Activated CD8-positive, alpha-beta memory T cell treated with anti-CD3 and anti-CD28 coated beads for 48 hours (primary cell): Measurements from ENCODE around the gene CD200R1.
"Not testable (repeated sequence)": the region's sequence is repeated elsewhere in the genome, so short reads cannot be mapped to it uniquely, and the experiment has no call there.

Experiments
- DNase-seq, 3 experiments: peaks; one replicate each; pipeline ENCODE4 v3.0.0-alpha.2; 2020; ENCODE audit warnings: low read depth in 2 of 3, low spot score in 2 of 3

CD200R1 gene

GRCh38 chr3:112974178-112974517 is 755 bp downstream of the CD200R1 start:
- no peak for DNase-seq

- DNase-seq, result no peak
These were observed 1.4 kb downstream of the CD200R1 start for GRCh38 chr3:112973325-112974177.

GRCh38 chr3:112972158-112972557 is 2.7 kb downstream of the CD200R1 start:
- DNase-seq, result no peak

GRCh38 chr3:112967828-112968227 is 7.1 kb downstream of the CD200R1 start:
- no peak for DNase-seq

- DNase-seq, result no peak
These were observed 7.5 kb downstream of the CD200R1 start for GRCh38 chr3:112967425-112967824.

- no peak for DNase-seq
These were observed 8.3 kb downstream of the CD200R1 start for GRCh38 chr3:112966633-112967032.

- no peak for DNase-seq
These were observed 9.2 kb downstream of the CD200R1 start for GRCh38 chr3:112965656-112966055.

GRCh38 chr3:112963683-112964082 is 11.2 kb downstream of the CD200R1 start:
- DNase-seq, result no peak

- DNase-seq, result no peak
These were observed 15.9 kb downstream of the CD200R1 start for GRCh38 chr3:112958811-112959560.

- DNase-seq, result no peak
These were observed 18.6 kb downstream of the CD200R1 start for GRCh38 chr3:112956351-112956750.

GRCh38 chr3:112948346-112948838 is 26.5 kb downstream of the CD200R1 start:
- no peak for DNase-seq

GRCh38 chr3:112931736-112932521 is 43.0 kb downstream of the CD200R1 start:
- DNase-seq, result no peak

- DNase-seq, result no peak
These were observed 44.1 kb downstream of the CD200R1 start for GRCh38 chr3:112930771-112931170.

GRCh38 chr3:112925969-112926368 is 48.9 kb downstream of the CD200R1 start:
- DNase-seq, result no peak

GRCh38 chr3:112925560-112925959 is 49.3 kb downstream of the CD200R1 start:
- no peak for DNase-seq

GRCh38 chr3:112919541-112919940 is 55.4 kb downstream of the CD200R1 start:
- not testable (repeated sequence) for DNase-seq

- no peak for DNase-seq
These were observed 66.7 kb downstream of the CD200R1 start for GRCh38 chr3:112908252-112908651.

- DNase-seq, result no peak
These were observed 70.1 kb downstream of the CD200R1 start for GRCh38 chr3:112904786-112905185.

GRCh38 chr3:112900113-112900512 is 74.8 kb downstream of the CD200R1 start:
- no peak for DNase-seq

GRCh38 chr3:112897791-112898190 is 77.1 kb downstream of the CD200R1 start:
- DNase-seq, result no peak

GRCh38 chr3:112894258-112894657 is 80.6 kb downstream of the CD200R1 start:
- no peak for DNase-seq
